Measurements from ENCODE around the gene CARD9. TPM values are rescaled to one million over a fixed set of nuclear protein-coding genes. Genes with fewer than 3 reads are reported as not detected.
"Not testable (repeated sequence)": the region's sequence is repeated elsewhere in the genome, so short reads cannot be mapped to it uniquely, and the experiment has no call there.

The CARD9 gene
- polyA plus RNA-seq, 6 donors from 2014 or later = 0.16 to 0.52 (median 0.33) TPM; not detected in 1

DNA sequence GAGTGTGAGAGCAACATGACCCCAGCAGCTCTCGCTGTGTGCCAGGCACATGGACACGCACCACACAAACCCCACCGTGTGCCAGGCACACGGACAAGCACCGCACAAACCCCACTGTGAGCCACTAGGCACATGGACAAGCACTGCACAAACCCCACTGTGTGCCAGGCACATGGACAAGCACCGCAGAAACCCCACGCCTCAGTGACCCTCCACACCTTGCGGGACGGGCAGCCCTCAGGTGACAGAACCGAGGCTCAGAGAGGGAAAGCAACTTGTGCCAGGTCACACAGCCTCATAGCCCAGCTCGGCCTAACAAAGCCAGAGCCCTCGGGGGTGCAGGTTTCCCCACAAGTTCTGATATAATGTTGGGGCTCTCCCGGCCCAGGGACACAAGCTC is 48.1 kb downstream of the CARD9 start:
- Mint-ChIP-seq H3K4me3 (peak overlapping the region in 2 of 8 donors; percentile 21 to 25), H3K9me3 (no peaks in the 10 kb centered on the region), H3K27me3 (peaks cover 0 to under 1% (median 0%) of the 10 kb centered on the region in 3 donors), H3K27ac (no peak overlapping the region), H3K4me1 (peaks cover 4 to 9% (median 8%) of the 10 kb centered on the region in 3 donors), H3K36me3 (no peaks in the 10 kb centered on the region)
- ATAC-seq (ENCODE audit: low read depth in 2 of 2) (no peak), DNase-seq (no peak)

- no peaks in the 10 kb centered on the region for H3K9me3 Mint-ChIP-seq
- no peaks in the 10 kb centered on the region for H3K27me3 Mint-ChIP-seq
- no peaks in the 10 kb centered on the region for H3K36me3 Mint-ChIP-seq
- no peak overlapping the region for H3K27ac Mint-ChIP-seq
- H3K4me3 Mint-ChIP-seq = peak overlapping the region in 1 of 8 donors; percentile 27
- no peak for DNase-seq
- ATAC-seq (ENCODE audit: low read depth in 2 of 2) = no peak
- H3K4me1 Mint-ChIP-seq = peaks cover 4 to 9% (median 8%) of the 10 kb centered on the region in 3 donors
Observed at GRCh38 chr9:136324501-136325300, 48.8 kb downstream of the CARD9 start.

- Mint-ChIP-seq H3K4me3 (peak overlapping the region in 1 of 8 donors; percentile 30), H3K36me3 (no peaks in the 10 kb centered on the region), H3K4me1 (peaks cover under 1 to 4% (median under 1%) of the 10 kb centered on the region in 3 donors), H3K27me3 (no peaks in the 10 kb centered on the region), H3K27ac (no peak overlapping the region), H3K9me3 (no peaks in the 10 kb centered on the region)
- DNase-seq (no peak), ATAC-seq (ENCODE audit: low read depth in 2 of 2) (no peak)
Observed at GRCh38 chr9:136323371-136323789, 50.1 kb downstream of the CARD9 start.

DNA sequence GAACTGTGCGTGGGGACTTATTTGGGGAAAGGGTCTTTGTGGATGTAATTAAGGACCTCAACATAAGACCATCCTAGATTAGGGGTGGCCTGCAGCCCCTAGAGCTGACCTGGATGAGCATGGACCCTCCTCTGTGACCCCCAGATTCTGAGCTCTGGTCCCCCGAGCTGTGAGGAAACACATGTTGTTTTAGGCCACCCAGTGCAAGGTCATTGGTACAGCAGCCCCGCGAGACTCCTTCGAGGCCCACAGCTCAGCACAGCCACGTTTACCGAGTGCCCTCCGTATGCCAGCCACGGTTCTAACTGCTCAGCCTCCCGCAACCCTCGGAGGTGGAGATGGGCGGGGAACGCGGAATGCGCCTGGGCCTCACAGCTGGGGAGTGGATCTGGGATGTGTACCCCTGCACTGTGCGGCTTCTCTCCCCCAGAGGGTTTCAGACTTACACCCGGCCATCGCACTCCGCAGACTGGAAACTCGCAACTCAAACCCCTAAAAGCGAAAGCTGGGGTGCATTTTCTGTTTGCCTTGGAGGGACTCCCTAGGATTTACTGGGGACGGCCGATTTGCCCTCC is 50.6 kb downstream of the CARD9 start:
- Mint-ChIP-seq H3K4me3 (peak overlapping the region in 2 of 8 donors; percentile 15 to 33), H3K27me3 (peaks cover 0 to 3% (median 0%) of the 10 kb centered on the region in 3 donors), H3K36me3 (no peaks in the 10 kb centered on the region), H3K4me1 (peaks cover 6 to 8% (median 6%) of the 10 kb centered on the region in 3 donors), H3K9me3 (no peaks in the 10 kb centered on the region), H3K27ac (no peak overlapping the region)
- ATAC-seq (ENCODE audit: low read depth in 2 of 2) (no peak), DNase-seq (no peak)

- DNase-seq (no peak), ATAC-seq (ENCODE audit: low read depth in 2 of 2) (no peak)
- no peak overlapping the region for H3K4me3 Mint-ChIP-seq
- H3K4me1 Mint-ChIP-seq = peaks cover 7 to 15% (median 11%) of the 10 kb centered on the region in 3 donors
- no peaks in the 10 kb centered on the region for H3K36me3 Mint-ChIP-seq
- no peak overlapping the region for H3K27ac Mint-ChIP-seq
- peaks cover 0 to 15% (median 2%) of the 10 kb centered on the region in 3 donors for H3K27me3 Mint-ChIP-seq
- H3K9me3 Mint-ChIP-seq = peaks cover 0 to under 1% (median 0%) of the 10 kb centered on the region in 7 donors
Observed at GRCh38 chr9:136321561-136321960, 51.9 kb downstream of the CARD9 start.

GRCh38 chr9:136320972-136321371 is 52.5 kb downstream of the CARD9 start:
- Mint-ChIP-seq H3K4me3 (peak overlapping the region in 1 of 8 donors; percentile 33), H3K27me3 (peaks cover 0 to 21% (median 8%) of the 10 kb centered on the region in 3 donors), H3K4me1 (peaks cover 7 to 15% (median 14%) of the 10 kb centered on the region in 3 donors)
- not testable (repeated sequence) for H3K27ac Mint-ChIP-seq; DNase-seq; H3K9me3 Mint-ChIP-seq; H3K36me3 Mint-ChIP-seq; ATAC-seq (ENCODE audit: low read depth in 2 of 2)

DNA sequence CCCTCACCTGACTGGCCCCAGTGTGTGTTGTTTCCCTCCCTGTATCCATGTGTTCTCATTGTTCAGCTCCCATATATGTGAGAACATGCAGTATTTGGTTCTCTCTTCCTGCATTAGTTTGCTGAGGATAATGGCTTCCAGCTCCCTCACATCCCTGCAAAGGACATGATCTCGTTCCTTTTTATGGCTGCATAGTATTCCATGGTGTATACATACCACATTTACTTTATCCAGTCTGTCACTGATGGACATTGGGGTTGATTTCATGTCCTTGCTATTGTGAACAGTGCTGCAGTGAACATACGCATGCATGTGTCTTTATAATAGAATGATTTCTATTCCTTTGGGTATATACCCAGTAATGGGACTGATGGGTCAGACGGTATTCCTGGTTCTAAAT is 53.5 kb downstream of the CARD9 start:
- Mint-ChIP-seq H3K4me1 (peaks cover 7 to 20% (median 15%) of the 10 kb centered on the region in 3 donors), H3K4me3 (peak overlapping the region in 1 of 8 donors; percentile 40), H3K9me3 (peaks cover 6 to 13% (median 9%) of the 10 kb centered on the region in 7 donors), H3K36me3 (peaks cover 0 to 15% of the 10 kb centered on the region in 2 donors), H3K27me3 (peaks cover 4 to 23% (median 18%) of the 10 kb centered on the region in 3 donors)
- not testable (repeated sequence) for H3K27ac Mint-ChIP-seq; ATAC-seq (ENCODE audit: low read depth in 2 of 2); DNase-seq

DNA sequence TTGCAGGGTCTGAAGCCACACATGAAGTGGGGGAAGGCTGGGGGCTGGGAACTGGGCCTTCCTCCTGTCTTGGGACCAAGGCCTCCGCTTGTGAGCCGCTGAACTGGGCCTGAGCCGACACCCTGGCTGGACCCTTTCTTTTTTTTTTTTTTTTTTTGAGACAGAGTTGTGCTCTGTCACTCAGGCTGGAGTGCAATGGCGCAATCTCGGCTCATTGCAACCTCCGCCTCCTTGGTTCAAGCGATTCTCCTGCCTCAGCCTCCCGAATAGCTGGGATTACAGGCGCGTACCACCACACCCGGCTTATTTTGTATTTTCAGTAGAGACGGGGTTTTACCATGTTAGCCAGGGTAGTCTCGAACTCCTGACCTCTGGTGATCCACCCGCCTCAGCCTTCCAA is 54.2 kb downstream of the CARD9 start:
- peaks cover 9 to 20% (median 13%) of the 10 kb centered on the region in 7 donors for H3K9me3 Mint-ChIP-seq
- H3K36me3 Mint-ChIP-seq = peaks cover 5 to 17% of the 10 kb centered on the region in 2 donors
- H3K4me1 Mint-ChIP-seq = peaks cover 7 to 20% (median 15%) of the 10 kb centered on the region in 3 donors
- H3K4me3 Mint-ChIP-seq = peak overlapping the region in 1 of 8 donors; percentile 57
- peak overlapping the region in 1 of 6 donors; percentile 47 for H3K27ac Mint-ChIP-seq
- not testable (repeated sequence) for ATAC-seq (ENCODE audit: low read depth in 2 of 2); DNase-seq
- peaks cover 4 to 23% (median 19%) of the 10 kb centered on the region in 3 donors for H3K27me3 Mint-ChIP-seq

DNA sequence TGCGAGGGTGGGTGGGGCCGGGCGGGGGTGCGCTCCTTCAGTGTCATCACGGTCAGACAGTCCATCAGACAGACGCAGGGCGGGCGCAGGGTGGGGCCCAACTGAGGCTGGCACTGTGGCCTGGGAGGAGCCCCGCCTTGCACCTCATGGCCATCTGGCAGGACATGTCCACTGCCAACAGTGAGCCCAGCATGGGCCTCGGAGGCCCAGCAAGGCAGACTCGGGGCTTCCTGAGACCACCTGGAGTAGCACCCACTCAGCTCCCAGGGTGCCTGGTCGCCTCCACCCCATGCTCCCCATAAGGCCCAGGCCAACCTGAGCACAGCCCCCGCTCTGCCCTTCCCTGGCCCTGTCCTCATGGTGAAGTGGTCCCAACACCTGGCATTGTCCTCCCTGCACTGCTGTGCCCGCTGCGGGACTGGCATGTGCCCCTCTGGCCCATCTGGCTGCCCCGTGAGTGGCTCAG is 54.7 kb downstream of the CARD9 start:
- ATAC-seq (ENCODE audit: low read depth in 2 of 2) = no peak
- peaks cover 7 to 20% (median 15%) of the 10 kb centered on the region in 3 donors for H3K4me1 Mint-ChIP-seq
- H3K9me3 Mint-ChIP-seq = peaks cover 9 to 21% (median 13%) of the 10 kb centered on the region in 7 donors
- H3K36me3 Mint-ChIP-seq = peaks cover 5 to 17% of the 10 kb centered on the region in 2 donors
- H3K4me3 Mint-ChIP-seq = no peak overlapping the region
- peak overlapping the region in 1 of 6 donors; percentile 15 for H3K27ac Mint-ChIP-seq
- no peak for DNase-seq
- peaks cover 4 to 23% (median 19%) of the 10 kb centered on the region in 3 donors for H3K27me3 Mint-ChIP-seq

DNA sequence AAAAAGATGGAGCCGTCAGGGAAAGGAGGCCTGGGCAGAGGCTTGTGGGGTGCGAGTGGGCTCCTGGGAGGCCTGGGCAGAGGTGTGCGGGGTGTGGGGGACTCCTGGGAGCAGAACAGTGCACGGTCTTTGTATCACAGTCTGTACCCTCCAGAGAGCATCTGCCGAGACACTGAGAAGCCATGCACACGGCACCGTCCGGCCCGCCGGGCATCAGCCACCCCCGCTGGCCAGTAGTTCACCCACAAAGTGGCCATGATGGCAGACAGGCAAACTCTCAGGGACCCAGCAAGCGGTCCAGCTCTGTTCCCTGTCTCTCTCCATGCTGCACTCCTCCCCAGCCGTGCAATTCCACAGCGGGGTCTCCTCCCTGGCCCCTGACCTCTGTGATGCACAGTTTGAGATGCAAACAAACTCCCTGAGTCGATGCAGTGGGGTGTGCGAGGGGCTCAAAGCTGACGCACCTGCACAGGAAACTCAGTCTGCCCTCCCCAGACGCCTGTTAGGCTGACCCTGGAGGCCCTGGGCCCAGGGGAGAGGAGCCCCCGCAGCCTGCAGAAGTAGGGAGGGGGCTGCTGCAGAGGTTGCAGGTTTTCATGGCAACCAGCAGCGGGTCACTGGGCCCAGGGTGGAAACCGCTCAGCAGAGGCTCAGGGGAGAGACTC is 55.2 kb downstream of the CARD9 start:
- H3K36me3 Mint-ChIP-seq = peaks cover 5 to 17% of the 10 kb centered on the region in 2 donors
- peak overlapping the region in 2 of 8 donors; percentile 13 to 29 for H3K4me3 Mint-ChIP-seq
- no peak for DNase-seq
- H3K9me3 Mint-ChIP-seq = peaks cover 9 to 21% (median 13%) of the 10 kb centered on the region in 7 donors
- peaks cover 7 to 20% (median 15%) of the 10 kb centered on the region in 3 donors for H3K4me1 Mint-ChIP-seq
- ATAC-seq (ENCODE audit: low read depth in 2 of 2) = peak; percentile 46 to 58
- H3K27ac Mint-ChIP-seq = peak overlapping the region in 3 of 6 donors; percentile 19 to 71 (median 69)
- peaks cover 4 to 23% (median 19%) of the 10 kb centered on the region in 3 donors for H3K27me3 Mint-ChIP-seq

GRCh38 chr9:136317695-136318094 is 55.8 kb downstream of the CARD9 start:
- Mint-ChIP-seq H3K9me3 (peaks cover 9 to 21% (median 13%) of the 10 kb centered on the region in 7 donors), H3K36me3 (peaks cover 5 to 17% of the 10 kb centered on the region in 2 donors), H3K27ac (peak overlapping the region in 1 of 6 donors; percentile 71), H3K27me3 (peaks cover 4 to 23% (median 19%) of the 10 kb centered on the region in 3 donors), H3K4me3 (peak overlapping the region in 1 of 8 donors; percentile 13), H3K4me1 (peaks cover 7 to 20% (median 15%) of the 10 kb centered on the region in 3 donors)
- ATAC-seq (ENCODE audit: low read depth in 2 of 2) = no peak
- no peak for DNase-seq

DNA sequence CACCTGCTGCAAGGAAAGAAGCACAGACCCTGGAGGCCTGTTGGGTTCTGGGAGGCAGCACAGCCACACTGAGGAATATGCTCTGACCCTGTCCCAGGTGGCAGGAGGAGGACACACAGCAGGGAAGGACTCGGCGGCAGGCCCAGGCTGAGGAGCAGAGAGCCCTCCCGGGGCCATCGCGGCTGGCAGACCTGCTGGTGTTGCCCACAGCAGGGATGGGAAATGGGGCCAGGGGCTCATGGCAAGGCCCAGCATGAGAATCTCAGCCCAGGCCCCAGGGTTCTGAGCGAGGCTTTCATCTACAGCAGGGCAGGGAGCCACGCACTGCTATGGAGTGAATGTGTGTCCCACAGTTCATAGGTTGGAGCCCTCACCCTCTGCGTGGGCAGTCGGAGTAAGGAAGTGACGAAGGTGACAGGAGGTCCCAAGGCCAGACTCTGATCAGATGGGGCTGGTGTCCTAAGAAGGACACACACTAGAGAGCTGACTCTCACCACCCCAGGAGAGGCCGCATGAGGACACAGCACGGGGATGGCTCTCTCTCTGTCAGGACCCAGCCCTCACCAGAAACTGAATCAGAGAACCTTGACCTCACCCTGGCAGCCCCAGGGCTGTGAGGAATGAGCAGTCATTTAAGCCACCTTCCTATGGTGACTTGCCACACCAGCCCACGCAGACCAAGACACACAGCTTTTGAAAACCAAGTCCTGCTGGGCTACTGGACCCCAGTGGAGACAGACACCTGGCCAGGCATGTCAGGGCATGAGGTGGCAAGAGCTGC is 56.4 kb downstream of the CARD9 start:
- Mint-ChIP-seq H3K4me1 (peaks cover 7 to 20% (median 15%) of the 10 kb centered on the region in 3 donors), H3K27ac (no peak overlapping the region), H3K4me3 (peak overlapping the region in 3 of 8 donors; percentile 9 to 54 (median 13)), H3K9me3 (peaks cover 9 to 21% (median 13%) of the 10 kb centered on the region in 7 donors), H3K36me3 (peaks cover 5 to 17% of the 10 kb centered on the region in 2 donors), H3K27me3 (peaks cover 4 to 23% (median 19%) of the 10 kb centered on the region in 3 donors)
- no peak for DNase-seq
- no peak for ATAC-seq (ENCODE audit: low read depth in 2 of 2)

All from naive B cell (primary cell).